HG03575 (cell line): Measurements from ENCODE around the gene MTX1.
"Not testable (repeated sequence)": the region's sequence is repeated elsewhere in the genome, so short reads cannot be mapped to it uniquely, and the experiment has no call there.

Source experiments
- ATAC-seq: cut with Tn5 transposase; IDR thresholded peaks from one replicate; pipeline ENCODE4 v1.9.1; 2021; ENCODE audit not compliant: unreplicated experiment, insufficient number of reproducible peaks, low FRiP score; ENCODE audit errors: extremely low read depth

MTX1 gene

GRCh38 chr1:155186067-155186793 is 22.3 kb upstream of the MTX1 start:
- ATAC-seq: no peak

GRCh38 chr1:155186794-155187455 is 21.6 kb upstream of the MTX1 start:
- ATAC-seq: no peak

- no peak for ATAC-seq
These were observed 21.0 kb upstream of the MTX1 start for GRCh38 chr1:155187456-155187891.

- ATAC-seq: no peak
These were observed 20.2 kb upstream of the MTX1 start for GRCh38 chr1:155188268-155188667.

GRCh38 chr1:155189926-155190325 is 18.6 kb upstream of the MTX1 start:
- ATAC-seq: not testable (repeated sequence)

- no peak for ATAC-seq
These were observed 16.6 kb upstream of the MTX1 start for GRCh38 chr1:155191904-155192303.

GRCh38 chr1:155192346-155193274 is 15.9 kb upstream of the MTX1 start:
- no peak for ATAC-seq

GRCh38 chr1:155193275-155193990 is 15.1 kb upstream of the MTX1 start:
- no peak for ATAC-seq

GRCh38 chr1:155193991-155194240 is 14.6 kb upstream of the MTX1 start:
- not testable (repeated sequence) for ATAC-seq

GRCh38 chr1:155195201-155196102 is 13.0 kb upstream of the MTX1 start:
- ATAC-seq: no peak

- no peak for ATAC-seq
These were observed 12.2 kb upstream of the MTX1 start for GRCh38 chr1:155196103-155196892.

GRCh38 chr1:155196893-155197638 is 11.4 kb upstream of the MTX1 start:
- ATAC-seq: no peak

GRCh38 chr1:155197901-155198546 is 10.5 kb upstream of the MTX1 start:
- no peak for ATAC-seq

GRCh38 chr1:155198547-155198906 is 10.0 kb upstream of the MTX1 start:
- ATAC-seq: no peak

- ATAC-seq: no peak
These were observed 8.7 kb upstream of the MTX1 start for GRCh38 chr1:155199792-155200191.

GRCh38 chr1:155200920-155201319 is 7.6 kb upstream of the MTX1 start:
- no peak for ATAC-seq

- ATAC-seq: no peak
These were observed 6.3 kb upstream of the MTX1 start for GRCh38 chr1:155202198-155202597.
